Spinal cord (tissue), 10 donors: ENCODE results near the gene HNRNPR. TPM values are rescaled to one million over a fixed set of nuclear protein-coding genes. Genes with fewer than 3 reads are reported as not detected.

Source experiments
- DNase-seq, 6 donors: peaks; one replicate each; pipeline versions ENCODE4 v3.0.0 to v3.0.0-alpha.2; 2013 to 2015; ENCODE audit warnings: low spot score in 6 of 6, low read depth in 4 of 6
- H3K27ac ChIP-seq: one replicate; pipeline ENCODE4 v1.5.1; 2013; ENCODE audit warnings: low read depth, low read length, control low read depth
- H3K27me3 ChIP-seq: one replicate; pipeline ENCODE4 v1.6.1; 2013; ENCODE audit warnings: low read length; ENCODE audit not compliant: control insufficient read depth, insufficient read depth
- H3K36me3 ChIP-seq: one replicate; pipeline ENCODE4 v1.6.1; 2013; ENCODE audit warnings: low read length; ENCODE audit not compliant: control insufficient read depth, insufficient read depth
- H3K4me1 ChIP-seq: one replicate; pipeline ENCODE4 v1.6.1; 2013; ENCODE audit warnings: low read length; ENCODE audit not compliant: control insufficient read depth, insufficient read depth
- H3K4me3 ChIP-seq: one replicate; pipeline ENCODE4 v1.5.1; 2013; ENCODE audit warnings: low read depth, low read length, control low read depth
- H3K9me3 ChIP-seq: one replicate; pipeline ENCODE4 v1.6.1; 2013; ENCODE audit warnings: low read length; ENCODE audit not compliant: control insufficient read depth, insufficient read depth
- WGBS: methylation state at CpG from one replicate; pipeline ENCODE4 v1.1.5; 2013; ENCODE audit warnings: missing lambda C conversion rate; ENCODE audit not compliant: insufficient coverage; 5-methylcytosine and 5-hydroxymethylcytosine counted together
- polyA plus RNA-seq, 2 donors: library from polyadenylated mRNA; unstranded; fragments of 120-200 nt; gene quantifications; one replicate each; pipeline ENCODE4 v1.2.1, GENCODE V29; 2013; ENCODE audit not compliant: insufficient read length in 2 of 2
- total RNA-seq, 2 donors: library from RNA; depleted of rRNA in 1 of 2; stranded (reverse); fragments of 120-200 nt in 1 of 2; fragments of >200 nt in 1 of 2; gene quantifications; one replicate each; pipeline versions ENCODE4 v1.2.3 to v1.2.4, GENCODE V29; 2013 to 2014
- donor health status: healthy.

The HNRNPR gene
- total and polyA plus RNA-seq, 4 donors: 109 to 204 (median 167) TPM

GRCh38 chr1:23291706-23292105, 52.4 kb downstream of the HNRNPR start:
- Histone ChIP-seq H3K27ac (no peak overlapping the region), H3K4me3 (no peak overlapping the region), H3K4me1 (no peaks in the 10 kb centered on the region), H3K9me3 (no peaks in the 10 kb centered on the region), H3K36me3 (peaks cover 6% of the 10 kb centered on the region), H3K27me3 (no peaks in the 10 kb centered on the region)
- DNase-seq: no peak
- no CpG with 5 or more reads among the region's 2 CpGs for WGBS

GRCh38 chr1:23290836-23291565, 53.1 kb downstream of the HNRNPR start:
- Histone ChIP-seq H3K36me3 (peaks cover 6% of the 10 kb centered on the region), H3K27me3 (no peaks in the 10 kb centered on the region), H3K27ac (no peak overlapping the region), H3K4me1 (no peaks in the 10 kb centered on the region), H3K9me3 (no peaks in the 10 kb centered on the region), H3K4me3 (no peak overlapping the region)
- 92% methylated on average over 6 of the region's 9 CpGs for WGBS
- DNase-seq: no peak

GRCh38 chr1:23288671-23289070, 55.4 kb downstream of the HNRNPR start:
- Histone ChIP-seq H3K27ac (no peak overlapping the region), H3K4me1 (no peaks in the 10 kb centered on the region), H3K27me3 (no peaks in the 10 kb centered on the region), H3K9me3 (no peaks in the 10 kb centered on the region), H3K4me3 (no peak overlapping the region), H3K36me3 (peaks cover 6% of the 10 kb centered on the region)
- 92% methylated on average over 2 of the region's 3 CpGs for WGBS
- DNase-seq: no peak

- no peak for DNase-seq
- no peak overlapping the region for H3K4me3 ChIP-seq
- H3K27ac ChIP-seq: no peak overlapping the region
- H3K4me1 ChIP-seq: no peaks in the 10 kb centered on the region
- no peaks in the 10 kb centered on the region for H3K9me3 ChIP-seq
- no peaks in the 10 kb centered on the region for H3K27me3 ChIP-seq
- H3K36me3 ChIP-seq: peaks cover 5% of the 10 kb centered on the region
Observed at GRCh38 chr1:23288201-23288600, 55.9 kb downstream of the HNRNPR start.

- no peak overlapping the region for H3K27ac ChIP-seq
- no peak for DNase-seq
- H3K36me3 ChIP-seq: peaks cover 3% of the 10 kb centered on the region
- WGBS: no CpG with 5 or more reads among the region's 1 CpG
- no peaks in the 10 kb centered on the region for H3K9me3 ChIP-seq
- no peaks in the 10 kb centered on the region for H3K4me1 ChIP-seq
- H3K4me3 ChIP-seq: no peak overlapping the region
- no peaks in the 10 kb centered on the region for H3K27me3 ChIP-seq
Observed at GRCh38 chr1:23286401-23286800, 57.7 kb downstream of the HNRNPR start.

- Histone ChIP-seq H3K27ac (no peak overlapping the region), H3K4me3 (no peak overlapping the region), H3K36me3 (peaks cover 7% of the 10 kb centered on the region), H3K9me3 (no peaks in the 10 kb centered on the region), H3K27me3 (no peaks in the 10 kb centered on the region), H3K4me1 (no peaks in the 10 kb centered on the region)
- no CpG with 5 or more reads among the region's 4 CpGs for WGBS
- peak in 1 of 6 donors; percentile 4 for DNase-seq
Observed at GRCh38 chr1:23283667-23284602, 60.1 kb downstream of the HNRNPR start.

- no peaks in the 10 kb centered on the region for H3K9me3 ChIP-seq
- no peak overlapping the region for H3K4me3 ChIP-seq
- H3K4me1 ChIP-seq: no peaks in the 10 kb centered on the region
- no peak overlapping the region for H3K27ac ChIP-seq
- no CpG with 5 or more reads among the region's 5 CpGs for WGBS
- H3K27me3 ChIP-seq: no peaks in the 10 kb centered on the region
- H3K36me3 ChIP-seq: peaks cover 7% of the 10 kb centered on the region
- no peak for DNase-seq
Observed at GRCh38 chr1:23282957-23283356, 61.1 kb downstream of the HNRNPR start.

- peaks cover 3% of the 10 kb centered on the region for H3K36me3 ChIP-seq
- no peak overlapping the region for H3K27ac ChIP-seq
- H3K9me3 ChIP-seq: no peaks in the 10 kb centered on the region
- H3K4me3 ChIP-seq: no peak overlapping the region
- no peaks in the 10 kb centered on the region for H3K27me3 ChIP-seq
- H3K4me1 ChIP-seq: no peaks in the 10 kb centered on the region
- WGBS: 79% methylated on average over 2 of the region's 2 CpGs
- DNase-seq: no peak
Observed at GRCh38 chr1:23278717-23279116, 65.4 kb downstream of the HNRNPR start.

- 88% methylated on average over 1 of the region's 2 CpGs for WGBS
- H3K9me3 ChIP-seq: no peaks in the 10 kb centered on the region
- no peaks in the 10 kb centered on the region for H3K27me3 ChIP-seq
- H3K4me1 ChIP-seq: no peaks in the 10 kb centered on the region
- no peak overlapping the region for H3K4me3 ChIP-seq
- peaks cover 3% of the 10 kb centered on the region for H3K36me3 ChIP-seq
- H3K27ac ChIP-seq: no peak overlapping the region
- no peak for DNase-seq
Observed at GRCh38 chr1:23276531-23276930, 67.6 kb downstream of the HNRNPR start.

- Histone ChIP-seq H3K4me1 (no peaks in the 10 kb centered on the region), H3K9me3 (no peaks in the 10 kb centered on the region), H3K27ac (no peak overlapping the region), H3K36me3 (no peaks in the 10 kb centered on the region), H3K27me3 (no peaks in the 10 kb centered on the region), H3K4me3 (no peak overlapping the region)
- WGBS: no CpG with 5 or more reads among the region's 4 CpGs
- no peak for DNase-seq
Observed at GRCh38 chr1:23274134-23274505, 70.0 kb downstream of the HNRNPR start.
